Colonic mucosa (tissue), 4 donors: ENCODE results near the gene ABCC2. TPM values are rescaled to one million over a fixed set of nuclear protein-coding genes. Genes with fewer than 3 reads are reported as not detected.

Experiments used
- DNase-seq: peaks from one replicate; pipeline ENCODE4 v3.0.0-alpha.2; 2020
- H3K27ac ChIP-seq: fragments of 200-600 bp; one replicate; pipeline ENCODE4 v1.8.0; 2021
- H3K27me3 ChIP-seq: fragments of 200-600 bp; one replicate; pipeline ENCODE4 v1.8.0; 2021
- H3K36me3 ChIP-seq: fragments of 200-600 bp; one replicate; pipeline ENCODE4 v1.8.0; 2021
- H3K4me1 ChIP-seq: fragments of 200-600 bp; one replicate; pipeline ENCODE4 v1.8.0; 2021; ENCODE audit warnings: mild to moderate bottlenecking
- H3K4me3 ChIP-seq: fragments of 200-600 bp; one replicate; pipeline ENCODE4 v1.8.0; 2021
- H3K9ac ChIP-seq, 2 donors: one replicate each; pipeline ENCODE4 v1.7.0; 2013; ENCODE audit warnings: control low read depth in 2 of 2, low read depth in 2 of 2, low read length in 2 of 2
- H3K9me3 ChIP-seq: fragments of 200-600 bp; one replicate; pipeline ENCODE4 v1.8.0; 2021
- intact Hi-C: fragments of 100-400 bp; cut with DNase I; formaldehyde crosslinking; loops from one replicate; pipeline ENCODE4 v1.14.1; 2022
- total RNA-seq, 2 donors: library from RNA; stranded (reverse); fragmentation: NEBNext Ultra II Directional in 1 of 2; extraction: Animal tissue kit (Norgen Biotek cat#: 25700) in 1 of 2; gene quantifications; one replicate each; pipeline ENCODE4 v1.2.1, GENCODE V29; 2021
- TF ChIP-seq, protein P1 (sequence below): fragments of 200-600 bp; IDR thresholded peaks from one replicate; pipeline ENCODE4 v1.8.0; 2022; ENCODE audit warnings: antibody characterized with exemption, mild to moderate bottlenecking
- donor health status: healthy.
- donor health status: DM: no; HTN: no; CAD: no.
- donor health status: DM: no; HTN: no; CAD: no.

The ABCC2 gene
- total RNA-seq, 2 donors from 2014 or later: 0.45 to 0.72 TPM

- intact Hi-C loops: no loop called here
- TF ChIP-seq, protein P1, sequence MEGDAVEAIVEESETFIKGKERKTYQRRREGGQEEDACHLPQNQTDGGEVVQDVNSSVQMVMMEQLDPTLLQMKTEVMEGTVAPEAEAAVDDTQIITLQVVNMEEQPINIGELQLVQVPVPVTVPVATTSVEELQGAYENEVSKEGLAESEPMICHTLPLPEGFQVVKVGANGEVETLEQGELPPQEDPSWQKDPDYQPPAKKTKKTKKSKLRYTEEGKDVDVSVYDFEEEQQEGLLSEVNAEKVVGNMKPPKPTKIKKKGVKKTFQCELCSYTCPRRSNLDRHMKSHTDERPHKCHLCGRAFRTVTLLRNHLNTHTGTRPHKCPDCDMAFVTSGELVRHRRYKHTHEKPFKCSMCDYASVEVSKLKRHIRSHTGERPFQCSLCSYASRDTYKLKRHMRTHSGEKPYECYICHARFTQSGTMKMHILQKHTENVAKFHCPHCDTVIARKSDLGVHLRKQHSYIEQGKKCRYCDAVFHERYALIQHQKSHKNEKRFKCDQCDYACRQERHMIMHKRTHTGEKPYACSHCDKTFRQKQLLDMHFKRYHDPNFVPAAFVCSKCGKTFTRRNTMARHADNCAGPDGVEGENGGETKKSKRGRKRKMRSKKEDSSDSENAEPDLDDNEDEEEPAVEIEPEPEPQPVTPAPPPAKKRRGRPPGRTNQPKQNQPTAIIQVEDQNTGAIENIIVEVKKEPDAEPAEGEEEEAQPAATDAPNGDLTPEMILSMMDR: no peak
These were observed 16.1 kb upstream of the ABCC2 start for GRCh38 chr10:99766302-99766681.

GRCh38 chr10:99767901-99768300 is 14.5 kb upstream of the ABCC2 start:
- H3K36me3 ChIP-seq: no peaks in the 10 kb centered on the region
- no peak overlapping the region for H3K9ac ChIP-seq
- H3K9me3 ChIP-seq: no peaks in the 10 kb centered on the region
- no peak overlapping the region for H3K27ac ChIP-seq
- TF ChIP-seq, protein P1: no peak
- no peaks in the 10 kb centered on the region for H3K4me1 ChIP-seq
- intact Hi-C loops: no loop called here
- no peaks in the 10 kb centered on the region for H3K27me3 ChIP-seq
- no peak overlapping the region for H3K4me3 ChIP-seq
- no peak for DNase-seq

More at GRCh38 chr10:99766302-99766681, 16.1 kb upstream of the ABCC2 start:
- Histone ChIP-seq H3K4me3 (no peak overlapping the region), H3K27ac (no peak overlapping the region), H3K4me1 (no peaks in the 10 kb centered on the region), H3K9ac (no peak overlapping the region), H3K36me3 (no peaks in the 10 kb centered on the region), H3K9me3 (no peaks in the 10 kb centered on the region), H3K27me3 (no peaks in the 10 kb centered on the region)
- DNase-seq: no peak

DNA sequence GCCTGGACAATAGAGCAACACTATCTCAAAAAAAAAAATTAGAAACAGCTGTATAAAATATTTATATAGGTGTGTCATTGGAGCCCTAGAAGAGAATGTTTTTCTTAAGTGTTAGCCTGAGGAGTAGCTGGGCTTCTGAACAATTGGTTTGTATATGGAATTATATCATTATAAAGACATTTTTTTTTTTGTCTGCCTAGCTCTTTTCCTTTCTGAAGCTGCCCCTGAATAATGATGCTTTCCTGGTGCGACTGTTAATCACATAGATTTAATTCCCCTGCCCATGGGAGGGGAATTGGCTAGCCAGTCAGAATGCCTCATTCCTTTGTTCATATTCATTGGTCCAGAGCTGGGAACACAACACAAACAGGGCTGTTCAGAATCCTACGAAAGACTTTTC is 13.9 kb upstream of the ABCC2 start:
- Histone ChIP-seq H3K27ac (no peak overlapping the region), H3K4me1 (no peaks in the 10 kb centered on the region), H3K4me3 (no peak overlapping the region), H3K9ac (no peak overlapping the region), H3K36me3 (no peaks in the 10 kb centered on the region), H3K27me3 (no peaks in the 10 kb centered on the region), H3K9me3 (no peaks in the 10 kb centered on the region)
- intact Hi-C loops: no loop called here
- no peak for DNase-seq
- TF ChIP-seq, protein P1: no peak

DNA sequence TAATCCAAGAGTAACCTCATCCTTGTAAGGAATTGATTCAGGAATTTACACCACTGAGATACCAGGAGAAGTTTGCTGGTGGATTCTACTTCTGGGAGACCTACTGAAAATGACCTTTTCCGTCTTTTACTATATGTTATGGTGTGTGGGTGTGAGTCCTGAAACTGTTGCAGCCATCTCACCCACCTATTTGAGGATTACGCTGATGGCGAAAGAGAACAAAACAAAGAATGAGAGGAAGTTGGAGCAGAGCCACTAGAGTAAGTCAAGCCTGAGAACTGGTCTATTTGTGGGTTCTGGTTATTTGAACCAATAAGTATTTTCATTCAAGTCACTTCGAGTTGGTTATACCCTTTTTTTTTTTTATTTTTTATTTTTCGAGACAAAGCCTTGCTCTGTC is 12.7 kb upstream of the ABCC2 start:
- Histone ChIP-seq H3K9ac (no peak overlapping the region), H3K27me3 (no peaks in the 10 kb centered on the region), H3K27ac (no peak overlapping the region), H3K9me3 (no peaks in the 10 kb centered on the region), H3K4me1 (no peaks in the 10 kb centered on the region), H3K4me3 (no peak overlapping the region), H3K36me3 (no peaks in the 10 kb centered on the region)
- DNase-seq: no peak
- intact Hi-C loops: no loop called here
- TF ChIP-seq, protein P1: no peak

DNA sequence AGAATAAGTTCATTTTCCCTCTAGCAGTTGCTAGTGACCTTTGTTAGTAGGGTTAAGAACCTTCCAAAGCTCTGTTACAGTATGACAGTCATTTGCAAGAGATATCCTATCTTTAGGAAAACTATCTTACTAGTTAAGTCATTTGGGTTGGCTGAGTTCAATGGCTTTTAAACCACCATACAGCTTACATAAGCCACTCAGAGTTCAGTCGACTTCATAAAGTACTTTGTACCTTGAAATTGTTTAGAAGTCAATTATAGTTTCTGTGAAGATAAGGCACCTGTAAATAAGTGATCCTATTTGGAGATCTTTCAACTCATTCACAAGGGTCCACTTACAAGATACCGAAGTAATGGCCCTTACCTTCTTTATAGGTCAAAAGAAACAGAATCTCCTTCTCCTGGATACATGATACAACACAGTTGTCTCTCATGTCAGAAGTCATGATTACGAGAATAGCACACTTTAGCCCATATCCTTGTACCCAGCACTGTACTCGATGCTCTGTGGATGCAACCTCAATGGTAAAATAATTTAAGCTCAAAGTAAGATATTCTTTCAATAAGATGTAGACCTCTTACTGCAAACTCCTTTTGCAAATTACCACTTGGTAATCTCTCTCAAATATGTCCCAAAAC is 11.9 kb upstream of the ABCC2 start:
- H3K9ac ChIP-seq: no peak overlapping the region

More for the DNA sequence above, 11.9 kb upstream of the ABCC2 start:
- H3K27ac ChIP-seq: no peak overlapping the region
- H3K9me3 ChIP-seq: no peaks in the 10 kb centered on the region
- no peaks in the 10 kb centered on the region for H3K27me3 ChIP-seq
- H3K4me1 ChIP-seq: no peaks in the 10 kb centered on the region
- H3K4me3 ChIP-seq: no peak overlapping the region
- DNase-seq: no peak
- intact Hi-C loops: no loop called here
- TF ChIP-seq, protein P1: no peak
- H3K36me3 ChIP-seq: no peaks in the 10 kb centered on the region
